Right renal pelvis (tissue), 4 donors: ENCODE measurements around the gene DNALI1. TPM values are rescaled to one million over a fixed set of nuclear protein-coding genes. Genes with fewer than 3 reads are reported as not detected.
"Not testable (repeated sequence)": the region's sequence is repeated elsewhere in the genome, so short reads cannot be mapped to it uniquely, and the experiment has no call there.

ENCODE experiments used
- DNase-seq, 4 donors: peaks; one replicate each; pipeline ENCODE4 v3.0.0-alpha.2; 2013; ENCODE audit warnings: low read depth in 4 of 4, low spot score in 3 of 4, missing footprints in 1 of 4
- polyA plus RNA-seq, 4 donors: library from polyadenylated mRNA; unstranded; fragments of 120-200 nt; gene quantifications; one replicate each; pipeline ENCODE4 v1.2.1, GENCODE V29; 2013; ENCODE audit not compliant: insufficient read length in 4 of 4

The DNALI1 gene
- 10 to 100 TPM; 53.5 to 68.7 (median 63.5) TPM for polyA plus RNA-seq

GRCh38 chr1:37556712-37557196 is at the start of gene DNALI1:
Gene DNALI1 (plus strand): TSS chr1:37556940. CDS start chr1:37556995, 55 bp downstream.
- peak; percentile 81 to 88 (median 84) for DNase-seq

- DNase-seq = no peak
Observed at GRCh38 chr1:37509181-37509580, 47.6 kb upstream of the DNALI1 start.

GRCh38 chr1:37513795-37514349 is 42.9 kb upstream of the DNALI1 start:
- peak in 1 of 4 donors; percentile 26 for DNase-seq

- peak; percentile 65 to 84 (median 70) for DNase-seq
Observed at GRCh38 chr1:37514350-37515184, 42.2 kb upstream of the DNALI1 start, which contains the start of gene MEAF6. Gene MEAF6 (minus strand): TSS chr1:37514766. CDS start chr1:37514746, 20 bp downstream.

- DNase-seq = no peak
Observed at GRCh38 chr1:37515185-37516034, 41.3 kb upstream of the DNALI1 start.

- no peak for DNase-seq
Observed at GRCh38 chr1:37517569-37517968, 39.2 kb upstream of the DNALI1 start.

GRCh38 chr1:37518241-37518640 is 38.5 kb upstream of the DNALI1 start:
- not testable (repeated sequence) for DNase-seq

- DNase-seq = not testable (repeated sequence)
Observed at GRCh38 chr1:37518929-37519328, 37.8 kb upstream of the DNALI1 start.

GRCh38 chr1:37519613-37520012 is 37.1 kb upstream of the DNALI1 start:
- DNase-seq = no peak

- DNase-seq = not testable (repeated sequence)
Observed at GRCh38 chr1:37529888-37530287, 26.9 kb upstream of the DNALI1 start.

GRCh38 chr1:37532418-37533156 is 24.2 kb upstream of the DNALI1 start:
- not testable (repeated sequence) for DNase-seq

- DNase-seq = no peak
Observed at GRCh38 chr1:37533317-37534093, 23.2 kb upstream of the DNALI1 start.

- no peak for DNase-seq
Observed at GRCh38 chr1:37537378-37537777, 19.4 kb upstream of the DNALI1 start.

GRCh38 chr1:37539154-37539553 is 17.6 kb upstream of the DNALI1 start:
- not testable (repeated sequence) for DNase-seq

GRCh38 chr1:37540036-37540785 is 16.5 kb upstream of the DNALI1 start:
- DNase-seq = no peak

- no peak for DNase-seq
Observed at GRCh38 chr1:37544530-37544929, 12.2 kb upstream of the DNALI1 start.

GRCh38 chr1:37545019-37545418 is 11.7 kb upstream of the DNALI1 start:
- no peak for DNase-seq

GRCh38 chr1:37549341-37549740 is 7.4 kb upstream of the DNALI1 start:
- no peak for DNase-seq

GRCh38 chr1:37553598-37553926 is 3.2 kb upstream of the DNALI1 start:
- DNase-seq = no peak
